ENCODE data around the gene MFSD11. TPM values are rescaled to one million over a fixed set of nuclear protein-coding genes. Genes with fewer than 3 reads are reported as not detected.

The MFSD11 gene
- total and polyA plus RNA-seq, 8 donors = 7.0 to 66.1 (median 14.1) TPM

DNA sequence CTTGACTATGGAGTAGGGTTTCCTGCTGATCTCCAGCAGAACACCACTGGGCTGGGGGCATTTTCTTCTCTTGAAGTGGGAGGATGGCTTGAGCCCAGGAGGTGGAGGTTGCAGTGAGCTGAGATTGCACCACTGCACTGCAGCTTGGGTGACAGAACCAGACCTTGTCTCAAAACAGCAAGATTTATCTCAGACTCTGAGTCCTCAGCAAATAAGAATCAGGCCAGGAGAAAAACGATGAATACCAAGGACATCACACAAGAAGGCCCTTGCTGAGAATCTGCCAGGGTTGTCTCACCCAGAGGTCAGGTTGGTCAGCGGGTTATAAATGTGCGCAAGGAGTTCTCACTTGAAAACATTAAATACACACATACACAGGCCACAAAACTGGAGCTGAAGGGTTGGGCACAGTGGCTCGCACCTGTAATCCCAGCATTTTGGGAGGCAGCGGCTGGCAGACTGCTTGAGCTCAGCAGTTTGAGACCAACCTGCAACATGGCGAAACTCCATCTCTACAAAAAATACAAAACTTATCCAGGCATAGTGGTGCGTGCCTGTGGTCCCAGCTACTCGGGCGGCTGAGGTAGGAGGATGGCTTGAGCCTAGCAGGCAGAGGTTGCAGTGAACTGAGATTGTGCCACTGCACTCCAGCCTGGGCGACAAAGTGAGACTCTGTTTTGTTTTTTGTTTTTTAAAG is 34.8 kb upstream of the MFSD11 start:
- H3K36me3 ChIP-seq = no peaks in the 10 kb centered on the region
- no peak overlapping the region for H3K4me3 ChIP-seq
- intact Hi-C loops (cut with DNase I; ENCODE audit: low total_unique reads) = no loop called here
- TF ChIP-seq POLR2A (IDR thresholded peaks at IDR 0.05) (no peak), POLR2AphosphoS5 (IDR thresholded peaks at IDR 0.05) (no peak)
- TF ChIP-seq, protein P1, sequence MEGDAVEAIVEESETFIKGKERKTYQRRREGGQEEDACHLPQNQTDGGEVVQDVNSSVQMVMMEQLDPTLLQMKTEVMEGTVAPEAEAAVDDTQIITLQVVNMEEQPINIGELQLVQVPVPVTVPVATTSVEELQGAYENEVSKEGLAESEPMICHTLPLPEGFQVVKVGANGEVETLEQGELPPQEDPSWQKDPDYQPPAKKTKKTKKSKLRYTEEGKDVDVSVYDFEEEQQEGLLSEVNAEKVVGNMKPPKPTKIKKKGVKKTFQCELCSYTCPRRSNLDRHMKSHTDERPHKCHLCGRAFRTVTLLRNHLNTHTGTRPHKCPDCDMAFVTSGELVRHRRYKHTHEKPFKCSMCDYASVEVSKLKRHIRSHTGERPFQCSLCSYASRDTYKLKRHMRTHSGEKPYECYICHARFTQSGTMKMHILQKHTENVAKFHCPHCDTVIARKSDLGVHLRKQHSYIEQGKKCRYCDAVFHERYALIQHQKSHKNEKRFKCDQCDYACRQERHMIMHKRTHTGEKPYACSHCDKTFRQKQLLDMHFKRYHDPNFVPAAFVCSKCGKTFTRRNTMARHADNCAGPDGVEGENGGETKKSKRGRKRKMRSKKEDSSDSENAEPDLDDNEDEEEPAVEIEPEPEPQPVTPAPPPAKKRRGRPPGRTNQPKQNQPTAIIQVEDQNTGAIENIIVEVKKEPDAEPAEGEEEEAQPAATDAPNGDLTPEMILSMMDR (IDR thresholded peaks at IDR 0.05) = no peak
- no peak for DNase-seq
- peaks cover 16 to 76% (median 50%) of the 10 kb centered on the region in 4 donors for H3K4me1 ChIP-seq
- no peaks in the 10 kb centered on the region for H3K27me3 ChIP-seq
- 85 to 95% (median 91%) methylated on average over 10 of the region's 10 CpGs for WGBS, 5 donors
- peak overlapping the region in 2 of 5 donors; percentile 49 to 87 for H3K27ac ChIP-seq
- H3K9me3 ChIP-seq = no peaks in the 10 kb centered on the region

DNA sequence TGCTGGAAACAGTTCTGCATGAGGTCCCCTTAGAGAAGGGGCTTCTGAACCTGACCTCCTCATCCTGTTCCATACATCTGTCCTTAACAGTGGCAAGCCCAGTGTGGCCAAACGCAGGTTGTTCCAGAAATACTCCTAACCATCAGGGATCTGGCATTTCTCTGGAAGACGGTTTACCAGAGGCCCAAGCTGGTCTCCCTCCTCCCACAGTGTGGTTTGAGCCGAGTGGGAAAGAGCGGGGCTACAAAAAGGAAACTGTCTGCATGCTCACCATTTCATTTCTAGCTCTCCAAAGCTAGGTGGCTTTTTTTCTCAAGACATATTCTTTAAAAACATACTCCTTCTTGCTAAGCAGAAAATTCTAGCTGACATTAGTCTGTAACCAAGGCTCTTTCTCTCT is 33.1 kb upstream of the MFSD11 start:
- intact Hi-C loops (cut with DNase I; ENCODE audit: low total_unique reads) = no loop called here
- Histone ChIP-seq H3K4me1 (peaks cover 26 to 76% (median 51%) of the 10 kb centered on the region in 4 donors), H3K27me3 (no peaks in the 10 kb centered on the region), H3K4me3 (no peak overlapping the region), H3K9me3 (no peaks in the 10 kb centered on the region), H3K27ac (peak overlapping the region in 2 of 5 donors; percentile 28 to 60), H3K36me3 (no peaks in the 10 kb centered on the region)
- TF ChIP-seq POLR2AphosphoS5 (IDR thresholded peaks at IDR 0.05) (no peak), POLR2A (IDR thresholded peaks at IDR 0.05) (no peak), EP300 (IDR thresholded peaks at IDR 0.05) (no peak)
- TF ChIP-seq, protein P1 (IDR thresholded peaks at IDR 0.05) = no peak
- WGBS, 5 donors = 47 to 76% (median 72%) methylated on average over 4 of the region's 4 CpGs
- no peak for DNase-seq

DNA sequence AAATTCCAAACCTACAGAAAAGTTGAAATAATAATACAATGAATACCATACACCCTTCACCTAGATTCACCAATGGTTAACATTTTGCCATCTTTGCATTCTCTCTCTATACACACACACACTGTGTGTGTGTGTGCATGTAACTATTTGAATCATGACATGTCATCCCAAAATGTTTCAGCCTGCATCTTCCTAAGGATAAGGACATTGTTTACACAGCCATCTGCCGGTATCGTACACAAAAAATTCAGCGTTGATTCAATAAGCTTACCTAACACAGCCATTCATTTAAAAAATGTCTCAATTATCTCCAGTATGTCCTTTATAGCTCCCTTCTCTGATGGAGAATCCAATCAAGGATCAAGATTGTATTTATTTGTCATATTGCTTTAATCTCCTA is 31.1 kb upstream of the MFSD11 start:
- Histone ChIP-seq H3K9me3 (no peaks in the 10 kb centered on the region), H3K36me3 (no peaks in the 10 kb centered on the region), H3K27me3 (no peaks in the 10 kb centered on the region), H3K4me3 (no peak overlapping the region), H3K27ac (peak overlapping the region in 2 of 5 donors; percentile 89 to 96), H3K4me1 (peaks cover 21 to 69% (median 48%) of the 10 kb centered on the region in 4 donors)
- no peak for DNase-seq
- 69 to 88% (median 79%) methylated on average over 3 of the region's 3 CpGs for WGBS, 5 donors
- intact Hi-C loops (cut with DNase I; ENCODE audit: low total_unique reads) = no loop called here
- no peak for TF ChIP-seq EP300 (IDR thresholded peaks at IDR 0.05)
- TF ChIP-seq POLR2A (IDR thresholded peaks at IDR 0.05) = no peak
- TF ChIP-seq POLR2AphosphoS5 (IDR thresholded peaks at IDR 0.05) = no peak
- TF ChIP-seq, protein P1 (IDR thresholded peaks at IDR 0.05) = no peak

DNA sequence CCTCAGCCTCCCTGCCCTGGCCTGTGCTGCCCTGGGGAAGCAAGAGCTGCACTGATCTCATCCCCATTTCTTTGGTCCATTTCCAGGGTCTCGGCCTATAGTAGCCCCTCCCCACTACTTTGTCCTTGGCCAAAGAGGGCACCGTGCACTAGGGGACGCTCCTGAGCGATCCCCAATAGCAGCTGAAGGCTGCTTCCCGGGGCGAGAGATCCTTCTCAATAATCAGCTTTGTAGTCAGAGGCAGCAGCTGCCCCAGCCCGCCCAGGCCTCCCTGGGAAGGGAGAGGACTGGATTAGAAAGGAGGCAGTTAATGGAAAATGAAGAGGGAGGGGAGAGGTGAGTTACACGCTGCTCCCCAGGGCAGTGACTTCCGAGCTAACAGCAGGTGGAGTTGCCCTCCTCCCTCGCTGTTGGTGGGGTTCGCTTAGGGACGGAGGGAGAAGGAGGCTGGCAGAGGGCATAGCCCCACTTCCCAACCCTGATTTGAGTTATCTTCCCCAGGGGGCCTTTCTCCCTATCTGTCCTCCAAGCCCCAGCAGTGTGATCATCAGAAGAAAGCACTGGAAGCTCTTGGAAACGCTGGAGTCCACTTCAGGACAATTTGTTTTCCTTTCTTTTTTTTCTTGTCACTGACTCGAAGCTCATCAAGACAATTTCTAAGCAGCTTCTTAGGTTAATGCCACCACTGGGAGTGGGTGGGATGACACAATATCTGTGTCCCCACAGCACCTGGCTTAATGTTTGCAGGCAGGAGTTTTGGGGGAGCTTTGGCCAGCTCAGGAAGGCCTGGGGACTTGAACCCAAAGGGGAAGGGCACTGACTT is 29.7 kb upstream of the MFSD11 start:
- TF ChIP-seq, protein P1 (IDR thresholded peaks at IDR 0.05) = no peak
- no peak for TF ChIP-seq EP300 (IDR thresholded peaks at IDR 0.05)
- no peak for TF ChIP-seq POLR2AphosphoS5 (IDR thresholded peaks at IDR 0.05)
- TF ChIP-seq POLR2A (IDR thresholded peaks at IDR 0.05) = no peak
- Histone ChIP-seq H3K36me3 (peaks cover 4 to 8% (median 6%) of the 10 kb centered on the region in 4 donors), H3K9me3 (no peaks in the 10 kb centered on the region), H3K27me3 (no peaks in the 10 kb centered on the region), H3K27ac (peak overlapping the region in 4 of 5 donors; percentile 85 to 96 (median 87)), H3K4me3 (peak overlapping the region in 3 of 4 donors; percentile 62 to 72 (median 67)), H3K4me1 (peaks cover 22 to 68% (median 46%) of the 10 kb centered on the region in 4 donors)
- intact Hi-C loops (cut with DNase I; ENCODE audit: low total_unique reads) = no loop called here
- DNase-seq = peak in 1 of 2 donors; percentile 75
- WGBS, 5 donors = 57 to 74% (median 61%) methylated on average over 10 to 14 of the region's 14 CpGs
